ENCODE measurements around the gene CCNY.

The CCNY gene

DNA sequence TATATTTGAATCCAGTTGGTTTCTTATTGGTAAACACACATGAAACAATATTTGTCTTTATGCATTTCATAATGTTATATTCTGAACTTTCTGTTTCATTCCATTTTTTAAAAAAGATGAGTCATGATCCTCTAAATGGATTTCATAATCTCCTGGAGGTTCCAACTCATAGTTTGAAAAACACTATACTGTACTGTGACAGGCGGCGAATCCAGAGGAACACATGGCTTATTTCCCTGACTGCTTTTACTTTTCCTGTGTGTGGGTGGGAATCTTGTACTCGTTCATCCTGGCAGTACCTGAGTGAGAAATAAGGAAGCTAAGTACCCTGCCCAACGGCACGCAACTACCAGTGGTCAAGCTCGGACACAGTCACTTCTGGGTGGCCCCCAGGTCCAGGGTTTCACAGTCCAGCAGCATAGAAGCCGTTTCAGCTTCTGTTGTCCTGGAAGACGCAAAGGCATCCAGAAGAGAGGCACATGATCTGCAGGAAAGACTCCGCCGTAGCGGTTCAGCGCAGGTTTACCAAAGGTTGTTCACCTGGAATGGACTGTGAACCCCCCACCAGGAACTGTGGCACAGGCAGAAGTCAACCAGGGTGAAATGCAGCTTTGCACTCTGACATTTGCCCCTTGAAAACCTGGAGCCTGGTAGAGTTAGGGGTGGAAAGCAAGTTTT lies 117.7 kb downstream of the CCNY start:
- peak overlapping the region; percentile 20 for H3K4me3 ChIP-seq (ENCODE audit: control insufficient read depth, low read depth, low read length)
- peak; percentile 77 for DNase-seq (ENCODE audit: low read depth)
- TF ChIP-seq, protein P1, sequence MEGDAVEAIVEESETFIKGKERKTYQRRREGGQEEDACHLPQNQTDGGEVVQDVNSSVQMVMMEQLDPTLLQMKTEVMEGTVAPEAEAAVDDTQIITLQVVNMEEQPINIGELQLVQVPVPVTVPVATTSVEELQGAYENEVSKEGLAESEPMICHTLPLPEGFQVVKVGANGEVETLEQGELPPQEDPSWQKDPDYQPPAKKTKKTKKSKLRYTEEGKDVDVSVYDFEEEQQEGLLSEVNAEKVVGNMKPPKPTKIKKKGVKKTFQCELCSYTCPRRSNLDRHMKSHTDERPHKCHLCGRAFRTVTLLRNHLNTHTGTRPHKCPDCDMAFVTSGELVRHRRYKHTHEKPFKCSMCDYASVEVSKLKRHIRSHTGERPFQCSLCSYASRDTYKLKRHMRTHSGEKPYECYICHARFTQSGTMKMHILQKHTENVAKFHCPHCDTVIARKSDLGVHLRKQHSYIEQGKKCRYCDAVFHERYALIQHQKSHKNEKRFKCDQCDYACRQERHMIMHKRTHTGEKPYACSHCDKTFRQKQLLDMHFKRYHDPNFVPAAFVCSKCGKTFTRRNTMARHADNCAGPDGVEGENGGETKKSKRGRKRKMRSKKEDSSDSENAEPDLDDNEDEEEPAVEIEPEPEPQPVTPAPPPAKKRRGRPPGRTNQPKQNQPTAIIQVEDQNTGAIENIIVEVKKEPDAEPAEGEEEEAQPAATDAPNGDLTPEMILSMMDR (conservative IDR thresholded peaks at IDR 0.05; ENCODE audit: control insufficient read depth, insufficient read depth, low read depth, low read length) = no peak

DNA sequence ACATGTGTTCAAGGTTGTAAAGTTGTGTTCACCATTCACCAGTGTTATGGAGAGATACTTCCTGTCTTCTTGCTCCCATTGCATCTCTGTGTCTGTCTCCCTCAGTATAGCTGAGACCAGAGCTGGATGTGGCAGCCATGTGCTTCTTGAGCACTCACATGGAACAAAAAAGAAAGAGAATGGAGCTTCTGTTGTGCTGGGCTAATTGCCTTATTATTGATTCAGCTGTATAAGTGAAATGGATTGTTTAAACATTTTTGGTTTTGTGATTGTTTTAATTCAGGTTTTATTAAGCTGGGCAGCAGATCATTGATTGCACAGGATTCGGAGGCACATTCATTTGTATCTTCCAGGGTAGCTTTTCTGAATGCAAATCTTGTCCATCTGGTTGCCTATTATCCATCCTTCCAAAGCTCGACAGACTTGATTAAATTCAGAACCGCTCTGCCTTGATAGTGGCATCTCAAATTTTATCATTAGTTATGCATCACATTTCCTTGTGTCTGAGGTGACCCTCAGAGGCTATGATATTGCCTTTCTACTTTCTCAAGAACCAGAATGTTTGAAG lies 119.9 kb downstream of the CCNY start:
- TF ChIP-seq, protein P1 (conservative IDR thresholded peaks at IDR 0.05; ENCODE audit: control insufficient read depth, insufficient read depth, low read depth, low read length) = no peak
- H3K4me3 ChIP-seq (ENCODE audit: control insufficient read depth, low read depth, low read length) = no peak overlapping the region
- no peak for DNase-seq (ENCODE audit: low read depth)

DNA sequence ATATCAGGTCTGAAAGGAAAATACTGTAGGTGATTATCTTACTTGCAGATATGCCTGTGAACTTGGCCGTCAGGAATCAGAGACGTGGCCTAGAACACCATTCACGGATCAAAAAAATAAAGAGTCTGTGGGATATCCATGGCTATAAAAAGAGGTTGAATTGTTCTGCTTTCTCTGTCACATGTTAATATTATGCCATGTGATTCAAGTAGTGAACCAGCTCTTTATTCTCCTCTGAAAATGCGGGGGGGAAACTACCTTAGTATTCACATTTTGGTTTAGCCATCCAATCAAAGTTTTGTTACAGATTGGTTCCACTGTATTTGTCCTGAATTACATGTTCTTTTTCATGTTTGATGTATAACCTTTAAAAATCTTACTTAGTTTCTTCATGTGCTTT lies 120.5 kb downstream of the CCNY start:
- no peak overlapping the region for H3K4me3 ChIP-seq (ENCODE audit: control insufficient read depth, low read depth, low read length)
- no peak for DNase-seq (ENCODE audit: low read depth)
- TF ChIP-seq, protein P1 (conservative IDR thresholded peaks at IDR 0.05; ENCODE audit: control insufficient read depth, insufficient read depth, low read depth, low read length) = no peak

DNA sequence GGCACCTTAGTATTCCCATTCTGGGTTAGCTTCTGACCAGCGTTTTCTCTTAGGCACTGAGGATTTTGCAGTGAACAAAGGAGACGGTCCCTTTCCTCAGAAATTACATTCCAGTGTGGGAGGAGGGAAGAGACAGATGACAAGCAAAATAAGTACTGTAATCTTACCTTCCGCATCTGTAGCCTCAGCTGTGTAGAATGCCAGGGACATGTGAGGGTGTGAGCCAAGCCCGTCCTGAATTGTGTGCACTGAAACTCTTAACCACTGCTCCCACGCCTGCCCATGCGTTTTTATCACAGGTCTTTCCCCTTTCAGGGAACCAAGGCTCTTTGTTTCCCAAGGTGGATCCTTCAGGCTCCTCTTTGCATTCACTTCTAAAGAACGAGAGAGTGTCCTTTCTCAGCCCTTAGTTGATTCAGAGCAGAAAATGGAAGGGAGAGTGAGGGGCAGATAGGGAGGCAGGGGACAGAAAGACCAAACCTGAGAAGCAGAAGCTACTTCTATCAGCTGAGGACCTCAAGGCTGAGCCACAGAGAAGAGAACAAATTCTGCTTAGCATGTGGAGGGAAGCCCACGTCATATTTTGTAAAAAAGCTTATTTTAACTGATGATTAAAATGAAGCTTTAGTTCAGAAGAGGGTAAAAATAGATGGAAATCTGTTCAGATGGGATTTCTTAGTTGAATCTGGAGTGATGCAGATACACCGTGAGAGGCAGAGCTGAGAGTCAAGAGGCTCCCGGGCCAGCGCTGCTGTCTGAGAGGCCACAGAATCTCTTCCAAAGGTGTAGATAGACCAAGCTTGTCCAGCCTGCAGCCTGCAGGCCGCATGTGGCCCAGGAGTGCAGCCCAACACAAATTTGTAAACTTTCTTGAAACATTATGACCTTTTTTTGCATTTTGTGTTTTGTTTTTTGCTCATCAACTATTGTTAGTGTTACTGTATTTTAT lies 122.5 kb downstream of the CCNY start:
- no peak overlapping the region for H3K4me3 ChIP-seq (ENCODE audit: control insufficient read depth, low read depth, low read length)
- TF ChIP-seq, protein P1 (conservative IDR thresholded peaks at IDR 0.05; ENCODE audit: control insufficient read depth, insufficient read depth, low read depth, low read length) = no peak
- DNase-seq (ENCODE audit: low read depth) = no peak

DNA sequence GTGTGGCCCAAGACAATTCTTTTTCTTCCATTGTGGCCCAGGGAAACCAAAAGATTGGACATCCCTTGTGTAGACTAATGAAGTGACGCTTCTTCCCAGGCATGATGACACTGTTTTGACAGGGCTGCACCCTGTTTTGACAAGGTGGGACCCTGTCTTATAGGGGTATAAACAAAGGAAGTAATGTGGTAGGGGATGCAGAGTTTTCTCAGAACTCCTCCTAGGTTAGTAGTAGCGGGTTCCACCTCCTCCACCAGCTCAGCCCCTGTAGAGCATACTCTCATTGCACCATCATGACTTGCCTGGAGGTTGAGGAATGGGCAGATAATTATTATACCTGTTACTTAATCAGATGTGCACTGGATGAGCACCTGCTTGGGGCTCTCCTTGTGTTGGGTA lies 123.1 kb downstream of the CCNY start:
- TF ChIP-seq, protein P1 (conservative IDR thresholded peaks at IDR 0.05; ENCODE audit: control insufficient read depth, insufficient read depth, low read depth, low read length) = no peak
- H3K4me3 ChIP-seq (ENCODE audit: control insufficient read depth, low read depth, low read length) = no peak overlapping the region
- DNase-seq (ENCODE audit: low read depth) = no peak

DNA sequence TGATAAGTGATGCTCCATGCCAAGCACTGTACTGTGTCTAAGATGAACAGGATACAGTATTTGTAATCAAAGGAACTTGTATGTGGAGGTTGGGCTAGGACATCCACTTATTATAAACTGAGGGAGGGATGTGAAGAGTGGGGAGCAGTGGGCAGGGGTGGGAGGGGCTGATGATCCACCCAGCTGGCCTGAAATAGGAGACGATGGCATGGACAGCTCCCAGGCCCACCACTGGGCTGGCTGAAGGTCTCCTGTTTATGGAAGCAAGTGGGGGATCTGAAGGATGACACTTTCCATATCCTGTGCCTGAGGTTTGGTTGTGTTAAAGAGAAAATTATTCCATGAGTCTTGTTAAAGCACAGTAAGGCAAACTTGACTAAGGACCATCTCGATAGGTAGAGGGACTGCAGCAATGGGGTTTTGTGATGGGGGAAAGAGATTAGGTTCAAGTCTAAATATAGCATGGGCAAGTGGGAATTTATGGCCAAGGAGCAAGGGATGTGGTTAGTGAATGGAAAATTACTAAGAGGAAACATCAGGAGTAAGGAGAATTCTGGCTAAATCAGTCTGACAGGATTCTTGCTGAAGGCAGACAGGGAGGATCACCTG lies 124.6 kb downstream of the CCNY start:
- DNase-seq (ENCODE audit: low read depth) = no peak
- TF ChIP-seq, protein P1 (conservative IDR thresholded peaks at IDR 0.05; ENCODE audit: control insufficient read depth, insufficient read depth, low read depth, low read length) = no peak
- H3K4me3 ChIP-seq (ENCODE audit: control insufficient read depth, low read depth, low read length) = no peak overlapping the region
